Body of pancreas (tissue), 4 donors: Measurements from ENCODE around the gene SKI. TPM values are rescaled to one million over a fixed set of nuclear protein-coding genes. Genes with fewer than 3 reads are reported as not detected.
"Not testable (repeated sequence)": the region's sequence is repeated elsewhere in the genome, so short reads cannot be mapped to it uniquely, and the experiment has no call there.

Experiments used
- ATAC-seq: fragments of 150-250 bp; one replicate; pipeline ENCODE4 v1.9.1; 2016
- DNase-seq, 4 donors: peaks; one replicate each; pipeline ENCODE4 v3.0.0-alpha.2; 2019
- H3K27ac ChIP-seq, 4 donors: fragments of 200-600 bp; sonication (generic); 1 replicate in 3 of 4; 2 replicates in 1 of 4; pipeline versions ENCODE4 v1.5.1 to v1.6.1; 2016 to 2019; ENCODE audit warnings: mild to moderate bottlenecking in 1 of 4, mixed read lengths in 1 of 4, moderate library complexity in 1 of 4
- H3K27me3 ChIP-seq, 2 donors: fragments of 200-600 bp; sonication (generic); one replicate each; pipeline ENCODE4 v1.6.0; 2016; ENCODE audit warnings: mild to moderate bottlenecking in 1 of 2
- H3K36me3 ChIP-seq, 2 donors: fragments of 200-600 bp; sonication (generic); replicated peaks in 1 of 2; 2 replicates each; pipeline ENCODE4 v1.5.1; 2016; ENCODE audit warnings: low read depth in 2 of 2; ENCODE audit not compliant: insufficient read depth in 1 of 2
- H3K4me1 ChIP-seq: fragments of 200-600 bp; sonication (generic); one replicate; pipeline ENCODE4 v1.6.0; 2016
- H3K4me3 ChIP-seq, 2 donors: fragments of 200-600 bp; sonication (generic); 1 replicate in 1 of 2; 2 replicates in 1 of 2; pipeline ENCODE4 v1.5.1; 2016 to 2019
- H3K9me3 ChIP-seq, 3 donors: fragments of 200-600 bp; sonication (generic); 1 replicate in 2 of 3; 2 replicates in 1 of 3; pipeline ENCODE4 v1.5.1; 2016
- POLR2A ChIP-seq, 3 donors: fragments of 450-650 bp; IDR thresholded peaks; one replicate each; pipeline ENCODE4 v1.6.1; 2016; ENCODE audit warnings: antibody characterized with exemption in 3 of 3, mild to moderate bottlenecking in 2 of 3
- WGBS, 2 donors: methylation state at CpG; one replicate each; pipeline ENCODE4 v1.1.5; 2017; 5-methylcytosine and 5-hydroxymethylcytosine counted together
- intact Hi-C: fragments of 100-400 bp; cut with DNase I; formaldehyde crosslinking; loops from one replicate; pipeline ENCODE4 v1.15.1; 2023
- total RNA-seq, 2 donors: library from RNA; depleted of rRNA; stranded (reverse); fragments of >200 nt; gene quantifications; one replicate each; pipeline ENCODE4 v1.1.0, GENCODE V29; 2016
- TF ChIP-seq, protein P1 (sequence below), 7 experiments: fragments of 450-650 bp in 4 of 7; fragments of 200-600 bp in 3 of 7; sonication (generic) in 3 of 7; IDR thresholded peaks; one replicate each; pipeline ENCODE4 v1.5.1; 2016 to 2019; ENCODE audit warnings: antibody characterized with exemption in 7 of 7

The SKI gene
- total RNA-seq, 2 donors from 2014 or later: 15.8 to 33.0 TPM

DNA sequence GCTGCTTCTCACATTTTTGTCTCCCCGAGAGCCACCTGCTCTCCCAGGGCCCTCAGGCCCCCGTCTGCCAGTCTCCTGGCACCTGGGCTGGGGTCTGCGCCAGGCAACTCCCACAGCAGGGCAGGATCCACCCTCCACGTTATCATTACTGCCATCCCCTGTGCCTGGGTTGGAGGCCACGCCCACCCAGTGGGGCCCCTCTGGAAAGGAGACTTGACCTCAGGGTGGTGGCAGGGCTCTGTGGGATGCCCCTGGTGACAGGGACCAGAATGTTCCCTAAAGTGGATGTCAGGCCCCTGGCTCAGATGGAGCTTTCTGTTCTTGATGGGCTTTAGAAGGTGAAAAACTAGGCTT lies 66.6 kb downstream of the SKI start:
- Histone ChIP-seq H3K4me3 (no peak overlapping the region), H3K4me1 (peaks cover 6% of the 10 kb centered on the region), H3K27ac (no peak overlapping the region), H3K9me3 (no peaks in the 10 kb centered on the region), H3K36me3 (no peaks in the 10 kb centered on the region), H3K27me3 (no peaks in the 10 kb centered on the region)
- intact Hi-C loops: no loop called here
- ATAC-seq (no peak), DNase-seq (no peak)
- WGBS, 2 donors: 81 to 84% methylated on average over 5 of the region's 5 CpGs
- TF ChIP-seq, protein P1, sequence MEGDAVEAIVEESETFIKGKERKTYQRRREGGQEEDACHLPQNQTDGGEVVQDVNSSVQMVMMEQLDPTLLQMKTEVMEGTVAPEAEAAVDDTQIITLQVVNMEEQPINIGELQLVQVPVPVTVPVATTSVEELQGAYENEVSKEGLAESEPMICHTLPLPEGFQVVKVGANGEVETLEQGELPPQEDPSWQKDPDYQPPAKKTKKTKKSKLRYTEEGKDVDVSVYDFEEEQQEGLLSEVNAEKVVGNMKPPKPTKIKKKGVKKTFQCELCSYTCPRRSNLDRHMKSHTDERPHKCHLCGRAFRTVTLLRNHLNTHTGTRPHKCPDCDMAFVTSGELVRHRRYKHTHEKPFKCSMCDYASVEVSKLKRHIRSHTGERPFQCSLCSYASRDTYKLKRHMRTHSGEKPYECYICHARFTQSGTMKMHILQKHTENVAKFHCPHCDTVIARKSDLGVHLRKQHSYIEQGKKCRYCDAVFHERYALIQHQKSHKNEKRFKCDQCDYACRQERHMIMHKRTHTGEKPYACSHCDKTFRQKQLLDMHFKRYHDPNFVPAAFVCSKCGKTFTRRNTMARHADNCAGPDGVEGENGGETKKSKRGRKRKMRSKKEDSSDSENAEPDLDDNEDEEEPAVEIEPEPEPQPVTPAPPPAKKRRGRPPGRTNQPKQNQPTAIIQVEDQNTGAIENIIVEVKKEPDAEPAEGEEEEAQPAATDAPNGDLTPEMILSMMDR (IDR thresholded peaks at IDR 0.05): no peak
- no peak for TF ChIP-seq POLR2A (IDR thresholded peaks at IDR 0.05)

DNA sequence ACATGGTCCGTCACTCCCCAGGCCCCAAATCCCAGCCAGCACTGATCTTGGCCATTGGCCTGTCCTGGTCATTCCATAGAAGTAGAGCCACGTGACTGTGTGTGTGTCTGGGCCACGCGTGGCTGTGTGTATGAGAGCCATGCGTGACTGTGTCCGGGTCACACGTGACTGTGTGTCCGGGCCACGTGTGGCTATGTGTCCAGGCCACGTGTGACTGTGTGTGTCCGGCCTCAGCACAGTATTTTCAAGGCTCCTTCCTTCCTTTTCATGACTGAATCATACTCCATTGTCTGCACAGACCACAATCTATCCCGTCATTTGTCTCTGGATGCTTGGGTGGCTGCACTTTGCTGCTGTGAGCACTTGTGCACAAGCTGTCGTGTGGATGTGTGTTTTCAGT lies 67.4 kb downstream of the SKI start:
- no peak for TF ChIP-seq POLR2A (IDR thresholded peaks at IDR 0.05)
- TF ChIP-seq, protein P1 (IDR thresholded peaks at IDR 0.05): no peak
- Histone ChIP-seq H3K4me1 (peaks cover 14% of the 10 kb centered on the region), H3K9me3 (no peaks in the 10 kb centered on the region), H3K36me3 (no peaks in the 10 kb centered on the region), H3K27me3 (no peaks in the 10 kb centered on the region), H3K27ac (no peak overlapping the region), H3K4me3 (no peak overlapping the region)
- ATAC-seq (no peak), DNase-seq (no peak)
- 91 to 96% methylated on average over 11 of the region's 13 CpGs for WGBS, 2 donors
- intact Hi-C loops: no loop called here

DNA sequence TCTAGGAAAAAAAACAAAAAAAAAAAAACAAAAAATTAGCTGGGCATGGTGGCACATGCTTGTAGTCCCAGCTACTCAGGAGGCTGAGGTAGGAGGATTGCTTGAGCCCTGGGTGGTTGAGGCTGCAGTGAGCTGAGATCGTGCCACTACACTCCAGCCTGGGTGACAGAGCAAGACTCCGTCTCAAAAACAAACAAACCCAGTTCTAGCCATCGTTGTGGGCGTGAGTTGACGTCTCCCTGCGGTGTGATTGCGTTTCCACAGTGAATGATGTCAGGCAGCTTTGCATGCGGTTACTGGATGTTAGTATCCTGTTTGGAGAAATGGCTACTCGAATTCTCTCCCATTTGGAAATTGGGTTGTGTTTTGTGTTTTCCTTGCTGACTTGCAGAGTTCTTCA lies 68.1 kb downstream of the SKI start:
- ATAC-seq, DNase-seq, H3K4me3 ChIP-seq, intact Hi-C loops, H3K27ac ChIP-seq, H3K9me3 ChIP-seq, H3K36me3 ChIP-seq, H3K27me3 ChIP-seq: not testable (repeated sequence)
- WGBS, 2 donors: 78 to 85% methylated on average over 8 to 9 of the region's 9 CpGs
- peaks cover 15% of the 10 kb centered on the region for H3K4me1 ChIP-seq

DNA sequence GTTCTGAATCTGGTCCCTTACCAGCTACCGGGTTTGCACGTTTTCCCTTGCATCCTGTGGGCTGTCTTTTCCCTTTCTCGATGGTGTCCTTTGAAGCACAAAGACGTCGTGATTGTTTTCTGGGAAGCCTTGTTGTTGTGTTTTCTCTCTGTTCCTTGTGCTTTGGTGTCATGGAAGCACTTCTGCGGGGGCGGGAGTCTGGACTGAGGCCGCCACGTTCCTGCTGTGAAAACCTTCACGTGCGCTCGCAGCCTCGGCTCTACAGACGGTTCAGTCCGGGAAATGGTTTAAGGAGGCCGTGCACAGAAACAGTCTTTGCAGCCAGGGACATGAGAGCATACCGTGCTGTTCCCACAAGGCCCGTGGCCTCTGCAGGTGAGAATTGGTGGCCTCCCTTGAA lies 68.5 kb downstream of the SKI start:
- DNase-seq (no peak), ATAC-seq (no peak)
- intact Hi-C loops: no loop called here

DNA sequence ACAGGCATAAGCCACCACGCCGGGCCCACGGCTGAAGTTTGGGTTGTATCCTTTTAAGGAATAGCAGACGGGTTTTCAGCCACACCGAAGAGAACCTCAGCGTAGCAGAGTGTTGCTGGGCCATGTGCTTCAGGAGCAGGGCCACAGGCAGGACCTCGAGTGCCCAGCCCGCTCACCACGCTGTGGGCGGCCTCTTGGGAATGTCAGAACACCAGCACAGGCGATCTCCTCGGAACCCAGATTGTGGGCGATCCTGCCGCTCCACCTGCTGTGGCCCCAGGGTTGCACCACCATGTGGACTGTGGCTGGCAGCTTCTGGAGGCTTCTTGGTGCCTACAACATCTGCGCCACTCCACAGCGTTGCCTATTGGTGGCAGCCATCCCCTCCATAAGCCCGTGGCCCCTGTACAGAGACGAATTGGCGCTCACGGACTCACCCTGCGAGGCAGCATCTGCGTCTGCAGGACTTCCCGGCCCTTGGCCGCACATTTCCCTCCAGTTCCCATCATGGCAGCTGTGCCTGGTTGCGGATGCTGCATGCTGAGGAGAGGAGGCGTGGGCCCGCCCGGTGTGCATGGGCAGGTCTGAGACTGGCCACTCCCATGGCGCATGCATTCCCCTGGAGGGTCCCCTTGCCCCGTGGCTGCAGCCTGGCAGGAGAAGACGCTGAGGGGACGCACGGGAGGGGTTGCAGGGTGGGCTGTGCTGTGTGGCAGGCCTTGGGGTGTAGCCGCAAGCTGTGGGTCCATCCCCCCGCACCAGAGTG lies 69.3 kb downstream of the SKI start:
- Histone ChIP-seq H3K9me3 (no peaks in the 10 kb centered on the region), H3K27ac (no peak overlapping the region), H3K36me3 (no peaks in the 10 kb centered on the region), H3K27me3 (no peaks in the 10 kb centered on the region), H3K4me1 (peaks cover 15% of the 10 kb centered on the region), H3K4me3 (no peak overlapping the region)
- intact Hi-C loops: no loop called here
- WGBS, 2 donors: 90 to 93% methylated on average over 27 to 34 of the region's 35 CpGs
- DNase-seq (no peak), ATAC-seq (no peak)
- no peak for TF ChIP-seq POLR2A (IDR thresholded peaks at IDR 0.05)
- TF ChIP-seq, protein P1 (IDR thresholded peaks at IDR 0.05): no peak

More for the DNA sequence above, 68.5 kb downstream of the SKI start:
- WGBS, 2 donors: 86 to 92% methylated on average over 18 of the region's 18 CpGs
- Histone ChIP-seq H3K4me1 (peaks cover 15% of the 10 kb centered on the region), H3K4me3 (no peak overlapping the region), H3K27me3 (no peaks in the 10 kb centered on the region), H3K9me3 (no peaks in the 10 kb centered on the region), H3K36me3 (no peaks in the 10 kb centered on the region), H3K27ac (no peak overlapping the region)
- TF ChIP-seq POLR2A (IDR thresholded peaks at IDR 0.05): no peak
- TF ChIP-seq, protein P1 (IDR thresholded peaks at IDR 0.05): no peak
